GM12874 (cell line): ENCODE results near the gene PRPF6.

Experiments
- TF ChIP-seq, protein P1 (sequence below): IDR thresholded peaks from 2 replicates; pipeline ENCODE4 v1.5.1; 2011; ENCODE audit warnings: low read depth, mild to moderate bottlenecking, control low read depth, low read length, moderate library complexity; ENCODE audit not compliant: insufficient read depth

The PRPF6 gene

GRCh38 chr20:64069209-64069613 is 88.3 kb downstream of the PRPF6 start:
- TF ChIP-seq, protein P1, sequence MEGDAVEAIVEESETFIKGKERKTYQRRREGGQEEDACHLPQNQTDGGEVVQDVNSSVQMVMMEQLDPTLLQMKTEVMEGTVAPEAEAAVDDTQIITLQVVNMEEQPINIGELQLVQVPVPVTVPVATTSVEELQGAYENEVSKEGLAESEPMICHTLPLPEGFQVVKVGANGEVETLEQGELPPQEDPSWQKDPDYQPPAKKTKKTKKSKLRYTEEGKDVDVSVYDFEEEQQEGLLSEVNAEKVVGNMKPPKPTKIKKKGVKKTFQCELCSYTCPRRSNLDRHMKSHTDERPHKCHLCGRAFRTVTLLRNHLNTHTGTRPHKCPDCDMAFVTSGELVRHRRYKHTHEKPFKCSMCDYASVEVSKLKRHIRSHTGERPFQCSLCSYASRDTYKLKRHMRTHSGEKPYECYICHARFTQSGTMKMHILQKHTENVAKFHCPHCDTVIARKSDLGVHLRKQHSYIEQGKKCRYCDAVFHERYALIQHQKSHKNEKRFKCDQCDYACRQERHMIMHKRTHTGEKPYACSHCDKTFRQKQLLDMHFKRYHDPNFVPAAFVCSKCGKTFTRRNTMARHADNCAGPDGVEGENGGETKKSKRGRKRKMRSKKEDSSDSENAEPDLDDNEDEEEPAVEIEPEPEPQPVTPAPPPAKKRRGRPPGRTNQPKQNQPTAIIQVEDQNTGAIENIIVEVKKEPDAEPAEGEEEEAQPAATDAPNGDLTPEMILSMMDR = no peak

- TF ChIP-seq, protein P1 = peak; percentile 91
Observed at GRCh38 chr20:64069614-64070243, 88.8 kb downstream of the PRPF6 start.

DNA sequence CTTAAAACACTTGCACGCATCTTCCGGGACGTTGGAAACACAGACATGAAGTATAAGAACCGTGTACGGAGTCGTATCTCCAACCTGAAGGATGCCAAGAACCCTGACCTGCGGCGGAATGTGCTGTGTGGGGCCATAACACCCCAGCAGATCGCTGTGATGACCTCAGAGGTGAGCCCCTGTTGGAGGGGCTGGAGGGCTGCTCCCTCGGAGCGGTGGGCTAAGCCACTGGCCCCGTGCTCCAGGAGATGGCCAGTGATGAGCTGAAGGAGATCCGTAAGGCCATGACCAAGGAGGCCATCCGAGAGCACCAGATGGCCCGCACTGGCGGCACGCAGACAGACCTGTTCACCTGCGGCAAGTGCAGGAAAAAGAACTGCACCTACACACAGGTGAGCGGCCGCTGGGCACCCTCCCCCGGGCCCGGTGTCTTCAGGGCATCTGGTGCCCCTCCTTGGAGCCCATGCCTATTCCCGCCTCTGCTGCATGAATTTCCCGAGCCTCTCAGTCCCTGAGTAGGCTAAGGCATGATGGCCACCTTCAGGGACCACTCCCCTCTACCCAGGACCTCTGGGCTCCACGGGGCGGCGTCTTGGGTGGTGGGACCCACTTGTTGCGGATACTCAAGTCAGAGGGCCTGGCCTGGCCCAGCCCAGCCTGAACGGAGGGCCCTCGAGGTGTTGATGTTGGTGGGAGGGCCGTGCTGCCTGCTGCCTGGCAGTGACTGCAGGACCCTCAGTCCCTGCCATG is 89.5 kb downstream of the PRPF6 start:
- TF ChIP-seq, protein P1 = no peak

- TF ChIP-seq, protein P1 = no peak
Observed at GRCh38 chr20:64071341-64072332, 90.7 kb downstream of the PRPF6 start.

DNA sequence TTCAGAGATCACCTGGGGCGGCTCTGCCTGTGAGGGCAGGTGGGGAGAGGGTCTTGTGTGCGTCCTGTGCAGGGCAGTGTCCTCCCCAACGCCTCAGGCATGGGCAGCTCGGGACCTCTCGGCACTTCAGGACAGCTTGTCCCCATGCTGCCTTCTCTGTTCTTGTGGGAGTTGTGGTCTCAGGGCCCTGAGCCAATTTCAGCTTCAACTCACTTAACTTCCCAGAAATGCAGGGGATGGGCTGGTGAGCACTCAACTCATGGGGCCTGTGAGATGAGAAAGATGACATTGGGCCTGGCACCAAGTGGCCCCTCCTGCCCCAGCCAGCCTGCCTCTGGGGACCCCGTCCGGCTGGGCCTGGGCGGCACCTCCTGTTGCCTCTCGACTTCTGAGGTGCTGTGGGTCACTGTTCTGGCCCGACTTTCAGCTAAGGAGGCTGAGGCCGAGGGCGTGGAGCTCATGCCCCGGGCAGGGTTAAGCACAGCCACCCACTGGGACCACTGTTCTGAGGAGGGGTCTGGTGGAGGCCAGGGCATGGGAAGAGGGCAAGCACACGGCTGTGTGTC is 91.6 kb downstream of the PRPF6 start:
- TF ChIP-seq, protein P1 = no peak

- TF ChIP-seq, protein P1 = no peak
Observed at GRCh38 chr20:64073476-64074183, 92.7 kb downstream of the PRPF6 start.
